Liver (tissue), 9 donors: ENCODE results near the gene ACTR10. TPM values are rescaled to one million over a fixed set of nuclear protein-coding genes. Genes with fewer than 3 reads are reported as not detected.

Experiments
- DNase-seq: peaks from one replicate; pipeline ENCODE4 v3.0.0-alpha.2; 2017; ENCODE audit warnings: low spot score
- H3K27ac ChIP-seq, 2 donors: one replicate each; pipeline ENCODE4 v1.7.0; 2013; ENCODE audit warnings: inconsistent platforms in 2 of 2, low read length in 2 of 2, control low read depth in 1 of 2, low read depth in 1 of 2, mild to moderate bottlenecking in 1 of 2
- H3K27me3 ChIP-seq, 4 donors: one replicate each; pipeline versions ENCODE4 v1.6.1 to v1.7.0; 2013; ENCODE audit warnings: low read length in 3 of 4, inconsistent platforms in 1 of 4, mild to moderate bottlenecking in 1 of 4, moderate library complexity in 1 of 4; ENCODE audit not compliant: control insufficient read depth in 4 of 4, insufficient read depth in 4 of 4
- H3K36me3 ChIP-seq, 4 donors: one replicate each; pipeline versions ENCODE4 v1.6.1 to v1.7.0; 2013; ENCODE audit warnings: low read length in 3 of 4, mild to moderate bottlenecking in 3 of 4, low read depth in 1 of 4, moderate library complexity in 1 of 4; ENCODE audit not compliant: control insufficient read depth in 4 of 4, insufficient read depth in 3 of 4
- H3K4me1 ChIP-seq, 4 donors: one replicate each; pipeline versions ENCODE4 v1.6.1 to v1.7.0; 2013; ENCODE audit warnings: low read length in 3 of 4, mild to moderate bottlenecking in 3 of 4, moderate library complexity in 1 of 4; ENCODE audit not compliant: control insufficient read depth in 4 of 4, insufficient read depth in 4 of 4
- H3K4me3 ChIP-seq, 3 donors: one replicate each; pipeline versions ENCODE4 v1.6.1 to v1.7.0; 2013; ENCODE audit warnings: low read length in 3 of 3, control low read depth in 1 of 3, low read depth in 1 of 3, mild to moderate bottlenecking in 1 of 3
- H3K9ac ChIP-seq, 2 donors: one replicate each; pipeline ENCODE4 v1.7.0; 2013; ENCODE audit warnings: low read length in 2 of 2, mild to moderate bottlenecking in 2 of 2, moderate library complexity in 2 of 2, control low read depth in 1 of 2, low read depth in 1 of 2
- H3K9me3 ChIP-seq, 4 donors: one replicate each; pipeline versions ENCODE4 v1.6.1 to v1.7.0; 2013; ENCODE audit warnings: low read length in 3 of 4; ENCODE audit not compliant: control insufficient read depth in 4 of 4
- ATF3 ChIP-seq: IDR thresholded peaks from 2 replicates; pipeline ENCODE4 v1.6.1; 2016; ENCODE audit warnings: antibody characterized with exemption
- EGR1 ChIP-seq, 2 donors: IDR thresholded peaks; 2 replicates each; pipeline ENCODE4 v1.6.1; 2016 to 2018; ENCODE audit warnings: antibody characterized with exemption in 2 of 2, low read depth in 2 of 2
- GABPA ChIP-seq, 2 donors: IDR thresholded peaks in 1 of 2; conservative IDR thresholded peaks in 1 of 2; 2 replicates each; pipeline ENCODE4 v1.6.1; 2016; ENCODE audit warnings: antibody characterized with exemption in 2 of 2, mild to moderate bottlenecking in 1 of 2, moderate library complexity in 1 of 2
- HNF4G ChIP-seq: IDR thresholded peaks from 2 replicates; pipeline ENCODE4 v1.6.1; 2016; ENCODE audit warnings: antibody characterized with exemption
- NR2F2 ChIP-seq: IDR thresholded peaks from 2 replicates; pipeline ENCODE4 v1.6.1; 2016; ENCODE audit warnings: antibody characterized with exemption
- REST ChIP-seq: IDR thresholded peaks from 2 replicates; pipeline ENCODE4 v1.6.1; 2016; ENCODE audit warnings: antibody characterized with exemption, mild to moderate bottlenecking
- SP1 ChIP-seq: IDR thresholded peaks from 2 replicates; pipeline ENCODE4 v1.6.1; 2018; ENCODE audit warnings: antibody characterized with exemption, mild to moderate bottlenecking
- YY1 ChIP-seq: IDR thresholded peaks from 2 replicates; pipeline ENCODE4 v1.6.1; 2016; ENCODE audit warnings: antibody characterized with exemption, mild to moderate bottlenecking
- WGBS: extraction: QIAGEN DNeasy Blood & Tissue Kit; methylation state at CpG from one replicate; pipeline ENCODE4 v1.1.7; 2013; 5-methylcytosine and 5-hydroxymethylcytosine counted together
- polyA plus RNA-seq, 2 donors: library from polyadenylated mRNA; stranded (reverse) in 1 of 2; unstranded in 1 of 2; fragments of 200-250 nt in 1 of 2; fragments of >200 nt in 1 of 2; fragmentation: Nextera tagmentation in 1 of 2; extraction: Ambion mirVana in 1 of 2; gene quantifications; one replicate each; pipeline versions ENCODE4 v1.2.1 to v1.2.3, GENCODE V29; 2013 to 2015
- total RNA-seq, 2 donors: library from RNA; depleted of rRNA; stranded (reverse); fragments of >200 nt; gene quantifications; one replicate each; pipeline ENCODE4 v1.2.3, GENCODE V29; 2014
- TF ChIP-seq, protein P1 (sequence below): fragments of 150-350 bp; IDR thresholded peaks from 2 replicates; pipeline ENCODE4 v1.5.1; 2017; ENCODE audit warnings: improper control_type of control experiment, low read depth, low read length; ENCODE audit not compliant: missing input control
- donor health status: healthy.
- donor health status: healthy.
- donor health status: healthy.
- donor health status: healthy.
- donor health status: healthy.

The ACTR10 gene
- total and polyA plus RNA-seq, 4 donors, result 19.2 to 42.0 (median 25.2) TPM

DNA sequence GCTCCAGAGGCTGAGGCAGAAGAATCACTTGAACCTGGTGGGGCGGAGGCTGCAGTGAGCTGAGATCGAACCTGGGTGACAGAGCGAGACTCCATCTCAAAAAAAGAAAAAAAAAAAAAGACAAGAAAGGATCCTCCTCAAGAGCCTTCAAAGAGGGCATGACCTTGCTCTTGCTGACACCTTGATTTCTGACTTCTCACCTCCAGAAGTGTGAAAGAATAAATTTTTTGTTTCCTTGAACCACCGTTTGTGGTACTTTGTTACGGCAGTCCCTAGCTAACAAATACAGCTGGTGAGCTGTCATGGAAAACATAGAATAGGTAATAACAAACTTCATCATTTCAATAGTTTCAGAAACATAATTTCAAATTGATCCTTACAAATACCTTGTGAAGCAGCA lies 1.9 kb upstream of the ACTR10 start:
- H3K4me1 ChIP-seq, result peaks cover 5 to 24% (median 12%) of the 10 kb centered on the region in 4 donors
- H3K27me3 ChIP-seq, result no peaks in the 10 kb centered on the region
- no peak overlapping the region for H3K9ac ChIP-seq
- H3K9me3 ChIP-seq, result no peaks in the 10 kb centered on the region
- WGBS, result 88% methylated on average over 5 of the region's 5 CpGs
- no peak for DNase-seq
- no peak overlapping the region for H3K4me3 ChIP-seq
- H3K36me3 ChIP-seq, result no peaks in the 10 kb centered on the region
- no peak for TF ChIP-seq HNF4G
- no peak for TF ChIP-seq YY1
- no peak for TF ChIP-seq NR2F2
- TF ChIP-seq REST, result no peak
- no peak for TF ChIP-seq GABPA (IDR thresholded peaks at IDR 0.05 in 1 of 2, conservative IDR thresholded peaks at IDR 0.05 in 1 of 2)
- no peak overlapping the region for H3K27ac ChIP-seq

- H3K9ac ChIP-seq, result peak overlapping the region; percentile 86 to 92
- no peaks in the 10 kb centered on the region for H3K9me3 ChIP-seq
- TF ChIP-seq, protein P1, sequence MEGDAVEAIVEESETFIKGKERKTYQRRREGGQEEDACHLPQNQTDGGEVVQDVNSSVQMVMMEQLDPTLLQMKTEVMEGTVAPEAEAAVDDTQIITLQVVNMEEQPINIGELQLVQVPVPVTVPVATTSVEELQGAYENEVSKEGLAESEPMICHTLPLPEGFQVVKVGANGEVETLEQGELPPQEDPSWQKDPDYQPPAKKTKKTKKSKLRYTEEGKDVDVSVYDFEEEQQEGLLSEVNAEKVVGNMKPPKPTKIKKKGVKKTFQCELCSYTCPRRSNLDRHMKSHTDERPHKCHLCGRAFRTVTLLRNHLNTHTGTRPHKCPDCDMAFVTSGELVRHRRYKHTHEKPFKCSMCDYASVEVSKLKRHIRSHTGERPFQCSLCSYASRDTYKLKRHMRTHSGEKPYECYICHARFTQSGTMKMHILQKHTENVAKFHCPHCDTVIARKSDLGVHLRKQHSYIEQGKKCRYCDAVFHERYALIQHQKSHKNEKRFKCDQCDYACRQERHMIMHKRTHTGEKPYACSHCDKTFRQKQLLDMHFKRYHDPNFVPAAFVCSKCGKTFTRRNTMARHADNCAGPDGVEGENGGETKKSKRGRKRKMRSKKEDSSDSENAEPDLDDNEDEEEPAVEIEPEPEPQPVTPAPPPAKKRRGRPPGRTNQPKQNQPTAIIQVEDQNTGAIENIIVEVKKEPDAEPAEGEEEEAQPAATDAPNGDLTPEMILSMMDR, result no peak
- TF ChIP-seq SP1 (no peak), YY1 (no peak), ATF3 (no peak), GABPA (IDR thresholded peaks at IDR 0.05 in 1 of 2, conservative IDR thresholded peaks at IDR 0.05 in 1 of 2) (no peak), EGR1 (IDR thresholded peaks at IDR 0.05; ENCODE audit: low read depth in 2 of 2) (no peak), NR2F2 (no peak), REST (no peak)
- DNase-seq, result no peak
- H3K4me3 ChIP-seq, result peak overlapping the region; percentile 78 to 88 (median 86)
- no peaks in the 10 kb centered on the region for H3K27me3 ChIP-seq
- under 1% methylated on average over 11 of the region's 11 CpGs for WGBS
- H3K27ac ChIP-seq, result peak overlapping the region; percentile 20 to 88
- H3K4me1 ChIP-seq, result peaks cover 5 to 21% (median 12%) of the 10 kb centered on the region in 4 donors
- no peaks in the 10 kb centered on the region for H3K36me3 ChIP-seq
Measured at GRCh38 chr14:58200480-58200841, 512 bp downstream of the ACTR10 start.
